Left forelimb (tissue), 1 donor: Measurements from ENCODE around the gene ASB4.
"Not testable (repeated sequence)": the region's sequence is repeated elsewhere in the genome, so short reads cannot be mapped to it uniquely, and the experiment has no call there.

Source experiments
- DNase-seq: peaks from one replicate; pipeline ENCODE4 v3.0.0-alpha.2; 2018; ENCODE audit warnings: low spot score

Gene ASB4

DNA sequence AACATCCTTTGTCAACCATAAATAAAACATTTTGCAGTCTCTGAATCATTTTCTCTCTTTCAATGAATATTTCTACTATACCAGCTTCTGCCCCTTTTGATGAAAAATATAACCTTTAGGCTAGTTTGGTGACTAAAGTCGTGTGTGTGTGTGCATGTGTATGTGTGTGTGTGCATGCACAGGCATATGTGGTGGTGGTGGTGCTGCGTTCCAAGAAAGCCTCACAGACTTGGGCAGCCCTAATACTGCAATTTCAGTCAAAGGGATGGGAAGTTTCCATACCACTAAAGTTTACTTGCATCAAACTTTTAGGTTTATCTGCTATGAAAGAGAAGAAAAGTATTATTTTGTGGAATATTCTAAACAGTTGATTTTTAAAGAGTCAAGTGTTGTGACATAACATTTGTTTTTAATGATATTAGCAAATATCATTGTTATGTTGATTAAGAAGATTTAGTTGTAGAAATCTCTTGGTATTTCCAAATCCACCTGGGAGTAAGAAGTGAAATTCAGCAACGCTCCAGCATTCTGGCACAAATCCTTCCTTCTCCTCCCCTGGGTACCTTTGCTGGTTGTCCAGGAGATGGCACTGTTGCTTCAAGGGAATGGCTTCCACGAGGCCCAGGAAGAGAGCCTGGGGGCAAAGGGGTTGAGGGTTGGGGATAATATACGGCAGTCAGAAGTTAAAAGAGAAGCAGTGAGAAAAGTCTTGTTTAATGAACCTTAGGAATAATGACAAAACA lies 41.5 kb downstream of the ASB4 start:
- DNase-seq: no peak

DNA sequence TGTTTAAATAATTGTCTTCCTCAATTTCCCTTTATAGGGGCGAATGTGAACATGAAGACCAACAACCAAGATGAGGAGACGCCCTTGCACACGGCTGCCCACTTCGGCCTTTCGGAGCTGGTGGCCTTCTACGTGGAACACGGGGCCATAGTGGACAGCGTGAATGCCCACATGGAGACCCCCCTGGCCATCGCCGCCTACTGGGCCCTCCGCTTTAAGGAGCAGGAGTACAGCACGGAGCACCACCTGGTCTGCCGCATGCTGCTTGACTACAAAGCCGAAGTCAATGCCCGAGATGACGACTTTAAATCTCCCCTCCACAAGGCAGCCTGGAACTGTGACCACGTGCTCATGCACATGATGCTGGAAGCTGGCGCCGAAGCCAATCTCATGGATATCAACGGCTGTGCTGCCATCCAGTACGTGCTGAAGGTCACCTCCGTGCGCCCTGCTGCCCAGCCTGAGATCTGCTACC lies 42.1 kb downstream of the ASB4 start:
- no peak for DNase-seq

DNA sequence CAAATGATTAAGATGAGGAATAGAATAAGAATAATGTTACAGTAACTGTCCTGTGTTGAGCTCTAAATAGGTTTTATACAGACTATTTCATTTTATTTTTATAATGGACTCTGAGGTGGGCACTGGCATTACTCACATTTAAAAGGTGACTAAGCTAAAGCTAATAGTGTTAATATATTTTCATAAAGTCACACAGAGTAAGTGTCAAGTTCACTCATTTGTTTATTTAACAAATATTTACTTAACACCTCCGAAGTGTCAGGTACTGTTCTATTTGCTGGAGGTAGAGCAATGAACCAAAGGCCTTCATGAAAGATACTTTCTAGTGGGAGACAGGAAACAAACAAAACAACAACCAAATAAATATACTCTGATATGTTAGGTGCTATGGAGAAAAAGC lies 44.0 kb downstream of the ASB4 start:
- DNase-seq: no peak

DNA sequence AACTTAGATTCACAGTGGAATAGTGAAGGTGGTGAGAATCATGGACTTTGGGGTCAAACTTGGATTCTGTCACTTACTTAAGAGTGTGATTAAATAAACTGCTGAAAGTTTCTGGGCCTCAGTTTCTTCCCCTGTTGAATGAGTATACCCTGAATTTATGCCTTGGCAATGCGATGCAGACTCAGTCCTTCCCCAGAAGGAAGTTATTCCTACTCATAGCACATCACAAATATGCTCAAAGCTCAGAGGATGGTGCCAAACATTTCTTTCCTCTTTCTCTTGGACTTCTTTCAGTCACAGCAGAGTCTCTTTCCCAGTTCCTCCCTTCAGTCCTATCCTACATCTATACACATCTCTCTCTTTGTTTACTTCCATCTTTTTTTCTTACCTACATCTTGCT lies 45.1 kb downstream of the ASB4 start:
- no peak for DNase-seq

DNA sequence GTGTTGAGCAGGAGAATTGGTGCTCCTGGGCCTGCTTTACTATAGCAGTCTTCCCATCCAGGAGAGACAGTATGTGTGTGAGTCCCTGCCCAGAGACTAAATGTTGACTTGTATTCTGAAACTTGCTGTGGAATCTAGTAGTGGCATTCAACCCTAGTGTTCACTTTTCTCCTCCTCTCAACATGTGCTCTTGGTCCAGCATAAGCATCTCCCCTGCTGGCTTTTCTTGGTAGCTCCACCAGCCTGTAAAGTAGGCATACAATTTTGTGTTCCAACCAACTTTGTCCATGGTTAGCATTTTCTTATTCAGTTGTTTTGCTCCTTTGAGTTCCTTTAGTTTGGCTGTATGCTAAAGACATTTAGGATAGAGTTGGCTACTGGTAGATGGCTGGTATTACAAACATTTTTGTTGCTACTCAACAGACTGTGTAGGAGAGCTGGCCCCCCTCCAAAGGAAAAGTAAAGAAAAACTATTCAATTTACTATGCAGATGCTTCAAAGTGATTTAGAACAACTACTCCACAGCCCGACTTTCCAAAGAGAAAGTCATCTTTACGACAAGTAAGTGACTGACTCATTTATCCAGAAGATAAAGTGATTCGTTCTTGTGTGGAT lies 46.0 kb downstream of the ASB4 start:
- DNase-seq: no peak

DNA sequence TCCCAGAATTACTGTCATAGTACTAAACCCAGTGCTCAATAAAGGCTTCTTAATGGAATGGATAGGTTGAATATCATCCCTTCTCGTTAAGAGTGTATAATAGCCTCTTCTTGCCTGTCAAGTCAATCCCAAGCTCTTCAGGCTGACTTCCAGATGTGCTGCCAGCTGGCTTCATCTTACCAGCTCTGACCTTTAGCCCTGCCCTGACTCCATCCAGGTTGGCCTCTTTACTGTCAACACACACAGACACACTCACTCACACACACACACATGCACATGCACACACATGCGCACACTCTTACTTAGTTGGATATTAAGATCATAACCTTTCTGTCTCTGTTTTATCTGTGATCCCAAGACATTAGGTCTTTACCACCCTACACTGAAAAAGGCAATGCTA lies 49.1 kb downstream of the ASB4 start:
- no peak for DNase-seq

DNA sequence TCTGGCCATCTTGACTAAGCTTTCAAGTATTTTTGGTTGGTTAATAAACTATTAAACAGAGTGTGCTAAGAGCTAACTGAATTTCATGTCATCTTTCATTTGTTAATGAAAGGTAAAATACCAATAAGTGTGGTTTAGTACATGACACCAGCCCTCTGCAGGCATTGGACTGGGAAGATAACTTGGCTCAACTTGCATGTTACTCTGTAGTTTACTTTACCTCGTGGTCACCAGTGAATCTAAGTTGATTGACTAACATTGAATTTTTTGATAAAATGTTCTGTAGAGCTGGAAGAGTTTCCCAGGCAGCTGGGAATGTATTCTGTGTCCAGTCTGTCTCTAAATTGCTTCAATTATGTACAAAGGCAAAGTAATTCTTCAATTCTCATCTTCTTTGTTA lies 49.9 kb downstream of the ASB4 start:
- DNase-seq: no peak

DNA sequence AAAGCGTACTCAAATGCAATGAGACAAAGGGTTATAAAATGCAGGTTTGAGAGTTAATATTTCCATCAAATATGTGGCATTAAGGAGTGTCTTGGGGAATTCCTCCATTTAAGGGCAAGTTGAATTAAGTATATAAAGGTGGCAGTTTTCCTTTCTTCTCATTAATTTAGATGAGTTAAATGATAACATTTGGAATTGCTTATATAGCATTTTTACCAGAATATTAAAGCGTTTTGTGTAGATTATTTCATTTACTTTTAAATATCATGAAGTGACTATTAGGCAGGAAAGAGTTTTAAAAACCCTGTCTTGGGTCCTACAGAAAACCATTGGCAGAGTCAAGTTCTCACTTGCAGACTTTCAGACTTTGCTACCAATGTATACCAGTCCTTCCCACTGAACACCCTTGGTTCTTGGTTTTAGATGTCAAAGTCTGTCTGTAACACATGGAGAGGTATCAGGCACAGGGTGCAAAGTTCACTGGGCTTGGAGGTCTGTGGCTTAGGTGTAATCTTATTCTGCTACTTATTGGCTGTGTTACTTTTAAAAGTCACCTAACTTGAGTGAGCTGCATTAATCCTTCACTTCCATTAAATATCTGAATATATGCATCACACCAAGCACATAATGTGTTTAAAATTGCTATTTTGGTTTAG lies 51.0 kb downstream of the ASB4 start:
- DNase-seq: no peak

DNA sequence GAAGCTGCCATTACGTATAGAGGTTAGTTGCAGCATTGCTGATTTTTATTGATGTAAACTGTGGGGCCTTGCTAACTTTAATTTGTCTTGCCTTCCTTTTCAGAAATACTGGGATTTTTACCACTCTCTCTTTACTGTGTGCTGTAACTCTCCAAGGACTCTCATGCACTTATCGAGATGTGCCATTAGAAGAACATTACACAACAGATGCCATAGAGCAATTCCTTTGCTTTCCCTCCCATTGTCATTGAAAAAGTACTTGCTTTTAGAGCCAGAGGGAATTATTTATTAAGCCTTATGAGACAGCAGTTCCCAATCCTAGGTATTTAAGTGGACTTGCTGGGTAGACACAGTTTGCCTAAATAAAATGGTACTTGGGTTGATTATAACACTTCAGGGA lies 51.7 kb downstream of the ASB4 start:
- no peak for DNase-seq

DNA sequence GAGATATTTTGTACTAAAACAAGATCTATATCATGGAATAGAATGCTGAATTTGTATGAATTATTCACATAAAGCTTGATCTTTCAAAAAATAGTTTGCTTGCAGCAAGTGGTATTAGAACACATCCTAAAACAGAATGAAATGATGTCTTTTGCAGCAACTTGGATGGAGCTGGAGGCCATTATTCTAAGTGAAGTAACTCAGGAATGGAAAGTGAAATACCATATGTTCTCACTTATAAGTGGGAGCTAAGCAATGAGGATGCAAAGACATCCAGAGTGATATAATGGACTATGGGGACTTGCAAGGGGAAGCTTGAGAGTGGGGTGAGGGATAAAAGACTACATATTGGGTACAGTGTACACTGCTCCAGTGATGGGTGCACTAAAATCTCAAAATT lies 53.7 kb downstream of the ASB4 start:
- DNase-seq: no peak

DNA sequence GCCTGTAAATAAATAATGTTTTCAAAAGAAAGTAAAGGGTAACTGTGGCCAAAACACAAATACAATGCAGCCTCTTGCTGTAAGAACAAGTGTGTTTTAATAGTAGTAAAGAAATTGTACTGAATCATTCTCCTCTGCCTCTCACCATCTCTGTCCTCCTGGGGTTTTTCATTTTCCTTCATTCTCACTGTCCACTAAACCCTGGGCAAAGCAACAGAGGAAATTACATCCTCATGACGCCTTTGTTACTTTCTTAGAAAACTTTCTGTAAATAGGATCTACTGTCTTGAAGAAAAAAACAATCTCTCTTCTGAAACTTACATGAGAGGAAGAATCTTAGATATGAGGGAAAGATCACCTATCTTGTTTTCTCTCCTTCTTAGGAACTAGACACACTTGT lies 54.6 kb downstream of the ASB4 start:
- no peak for DNase-seq

DNA sequence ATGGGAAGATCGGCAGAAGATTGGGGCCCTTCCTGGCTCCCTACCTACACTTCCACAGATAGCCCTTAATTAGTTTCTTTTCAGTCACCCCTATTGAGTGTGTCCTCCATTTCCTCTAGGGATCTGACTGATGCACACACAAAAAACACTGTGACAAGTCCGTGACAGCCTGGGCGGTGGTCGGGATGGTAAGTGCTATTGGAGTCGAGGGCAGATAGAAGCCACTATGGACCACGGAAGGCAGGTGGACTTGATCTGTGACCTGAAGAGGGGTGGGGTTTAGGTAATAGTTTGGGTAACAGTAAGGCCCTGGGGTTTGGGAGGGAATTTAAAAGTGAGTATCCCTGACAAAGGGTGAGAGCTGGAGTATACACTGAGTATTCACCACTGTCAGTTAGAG lies 57.6 kb downstream of the ASB4 start:
- DNase-seq: no peak

DNA sequence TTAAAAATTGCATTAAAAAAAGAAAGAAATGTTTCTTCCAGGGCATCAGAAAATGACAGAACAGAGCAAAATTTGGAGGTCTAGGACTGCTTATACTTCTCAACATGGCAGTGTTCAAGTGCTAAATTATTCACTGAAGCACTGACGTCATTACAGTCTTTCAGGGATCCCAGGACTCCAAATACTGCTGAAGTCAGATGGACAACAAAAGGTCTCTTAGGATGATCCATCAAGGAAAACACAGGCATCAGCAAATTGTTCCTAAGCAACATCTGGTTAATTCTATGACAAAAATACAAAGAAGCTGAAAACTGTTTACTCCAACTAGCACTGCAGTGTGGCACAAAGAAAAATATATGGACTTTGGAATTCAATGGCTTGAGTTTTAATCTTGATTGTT lies 58.4 kb downstream of the ASB4 start:
- DNase-seq: no peak

DNA sequence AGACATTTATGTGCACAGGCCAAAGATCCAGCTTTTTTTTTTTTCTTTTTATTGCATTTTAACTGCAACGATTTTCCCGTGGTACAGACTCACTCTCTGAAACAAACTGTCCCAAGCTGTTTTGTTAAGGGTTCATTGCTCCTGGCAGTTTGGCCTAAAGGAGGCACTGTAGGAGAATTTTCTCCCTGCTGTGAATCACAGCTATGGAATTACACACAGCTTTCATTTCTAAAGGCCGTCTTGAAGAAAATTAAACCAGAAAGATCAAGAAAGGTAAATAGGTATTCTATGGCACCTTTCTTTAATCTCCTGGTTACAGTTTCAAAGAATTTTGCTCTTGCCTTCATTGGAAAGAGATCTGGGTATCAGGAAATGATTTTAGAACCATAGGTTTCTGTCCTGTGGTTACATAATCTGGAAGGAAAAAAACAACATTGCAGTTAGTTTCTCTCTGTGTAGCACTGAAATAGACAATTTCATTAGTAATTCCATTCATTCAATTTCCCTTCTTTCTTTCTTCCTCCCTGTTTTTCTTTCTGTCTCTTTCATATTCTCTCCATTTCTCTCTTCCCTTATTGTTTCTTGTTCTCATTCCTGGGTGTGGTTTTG lies 59.4 kb downstream of the ASB4 start:
- DNase-seq: no peak

DNA sequence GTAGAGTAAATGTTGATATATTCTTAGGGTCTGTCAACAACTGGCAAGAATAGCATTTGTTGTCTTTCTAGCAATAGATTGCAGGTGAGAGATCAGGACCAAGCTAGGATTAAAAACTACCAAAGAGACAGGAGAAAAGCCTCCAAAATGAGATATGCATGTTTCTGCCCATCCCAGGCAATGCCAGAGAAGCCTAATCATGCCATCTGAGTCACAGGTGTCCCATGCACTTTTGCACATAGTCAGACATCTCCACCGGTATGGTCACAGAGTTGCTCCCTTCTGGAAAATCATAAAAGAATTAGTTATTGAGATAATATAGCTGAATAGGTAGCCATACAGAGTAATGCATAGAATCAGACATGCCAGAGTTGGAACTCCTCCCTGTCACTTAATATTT lies 59.9 kb downstream of the ASB4 start:
- no peak for DNase-seq

DNA sequence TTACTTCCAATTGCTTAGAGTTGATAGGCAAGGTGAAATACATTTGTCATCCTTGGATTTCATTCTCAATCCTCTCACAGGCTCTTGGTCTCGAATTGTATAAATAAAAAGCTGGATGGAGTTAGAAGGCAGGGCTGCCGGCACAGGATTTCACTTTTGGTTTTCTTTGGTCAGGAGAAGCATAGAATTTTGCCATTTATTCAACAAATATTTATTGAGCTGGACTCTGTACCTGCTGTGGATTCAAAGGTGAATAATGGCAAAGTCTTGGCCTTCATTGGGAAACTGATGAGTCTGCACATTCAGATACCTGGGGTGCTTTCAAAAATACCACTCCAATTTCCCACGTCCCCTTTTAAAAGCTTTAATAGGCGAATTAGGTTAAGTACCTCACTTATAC lies 60.9 kb downstream of the ASB4 start:
- DNase-seq: no peak

DNA sequence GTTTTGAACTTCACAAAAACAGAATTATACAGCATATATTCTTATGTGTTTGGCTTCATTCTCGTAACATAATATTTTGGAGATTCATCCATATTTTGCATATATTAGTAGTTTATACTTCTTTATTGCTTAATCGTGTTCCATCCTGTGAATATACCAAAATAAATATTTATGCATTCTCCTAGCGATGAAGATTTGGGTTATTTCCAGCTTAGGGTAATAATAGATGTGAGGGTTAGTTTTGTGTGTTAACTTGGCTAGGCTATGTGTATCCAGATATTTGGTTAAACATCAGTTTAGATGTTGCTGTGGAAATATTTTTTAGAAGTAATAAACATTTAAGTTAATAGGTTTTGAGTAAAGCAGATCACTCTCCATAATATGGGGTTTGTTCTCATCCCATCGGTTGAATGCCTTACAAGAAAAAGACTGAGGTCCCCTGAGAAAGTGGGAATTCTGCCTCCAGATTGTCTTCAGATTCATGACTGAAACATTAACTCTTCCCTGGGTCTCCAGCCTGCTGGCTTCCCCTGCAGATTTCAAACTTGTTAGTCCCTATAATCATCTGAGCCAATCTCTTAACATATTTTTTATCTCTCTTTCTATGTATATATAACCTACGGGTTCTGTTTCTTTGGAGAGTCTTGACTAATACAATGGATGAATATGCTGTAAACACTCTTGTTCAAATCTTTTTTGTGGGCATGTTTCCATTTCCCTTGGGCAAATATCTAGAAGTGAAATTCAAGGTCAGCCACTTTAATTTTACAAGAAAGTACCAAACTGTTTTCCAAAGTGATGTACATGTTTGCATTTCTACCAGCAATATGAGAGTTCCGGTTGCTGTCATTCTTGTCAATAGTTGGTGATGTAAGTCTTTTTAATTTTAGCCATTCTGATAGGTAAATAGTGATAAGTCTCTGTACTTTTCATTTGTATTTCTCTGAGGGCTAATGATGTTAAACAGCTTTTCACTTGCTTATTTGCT lies 61.9 kb downstream of the ASB4 start:
- no peak for DNase-seq

DNA sequence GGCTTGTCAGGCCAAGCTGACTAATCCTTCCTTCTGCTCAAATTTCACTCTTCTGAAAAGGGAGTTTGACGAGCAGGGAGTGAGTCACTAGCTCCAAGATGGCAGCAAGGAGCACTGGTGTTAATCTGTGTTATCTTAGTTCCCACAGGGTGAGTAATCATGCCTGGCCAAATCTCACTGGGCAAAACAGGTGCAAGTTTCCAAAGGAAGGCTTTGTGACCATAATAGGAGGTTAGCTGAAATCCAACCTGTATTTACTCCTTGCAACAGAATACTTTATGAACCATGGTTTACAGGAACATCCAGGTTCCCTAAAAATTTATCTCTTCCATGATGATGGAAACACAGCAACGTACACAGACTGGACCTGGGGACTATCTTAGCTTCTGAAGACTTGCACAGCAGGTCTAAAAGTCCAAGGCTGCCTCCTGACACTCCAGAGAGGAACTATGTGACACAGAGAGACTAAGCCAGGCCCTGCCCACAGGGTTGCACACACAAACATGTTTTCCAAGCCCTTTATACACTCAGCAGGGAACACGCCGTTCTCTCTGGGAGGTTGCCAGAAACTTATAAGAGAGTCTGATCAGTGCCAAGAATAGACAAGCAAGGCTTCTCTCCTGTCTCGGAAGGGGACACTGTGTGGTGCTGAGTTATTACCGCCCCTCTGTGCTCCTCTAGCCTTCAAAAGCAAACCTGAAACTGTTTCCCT lies 64.2 kb downstream of the ASB4 start:
- DNase-seq: peak; percentile 80

DNA sequence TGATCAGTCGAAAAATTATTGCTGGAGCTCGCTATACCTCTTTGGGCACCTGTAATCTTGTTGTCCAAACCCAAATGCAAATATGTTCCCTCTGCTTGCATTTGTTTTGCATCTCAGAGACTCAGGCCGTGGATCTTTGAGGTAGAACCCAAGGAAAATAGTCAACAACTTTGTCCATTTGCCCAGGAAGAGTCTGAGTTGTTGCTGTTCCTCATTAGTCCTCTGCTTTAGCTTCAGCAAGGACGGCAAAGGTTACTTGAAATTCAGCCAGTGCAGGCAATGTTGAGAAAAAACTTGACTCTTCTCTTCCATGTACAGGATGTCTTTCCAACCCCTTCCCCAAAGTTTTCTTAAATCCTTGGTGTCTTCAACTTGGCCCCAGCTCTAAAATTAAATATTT lies 64.8 kb downstream of the ASB4 start:
- DNase-seq: no peak

DNA sequence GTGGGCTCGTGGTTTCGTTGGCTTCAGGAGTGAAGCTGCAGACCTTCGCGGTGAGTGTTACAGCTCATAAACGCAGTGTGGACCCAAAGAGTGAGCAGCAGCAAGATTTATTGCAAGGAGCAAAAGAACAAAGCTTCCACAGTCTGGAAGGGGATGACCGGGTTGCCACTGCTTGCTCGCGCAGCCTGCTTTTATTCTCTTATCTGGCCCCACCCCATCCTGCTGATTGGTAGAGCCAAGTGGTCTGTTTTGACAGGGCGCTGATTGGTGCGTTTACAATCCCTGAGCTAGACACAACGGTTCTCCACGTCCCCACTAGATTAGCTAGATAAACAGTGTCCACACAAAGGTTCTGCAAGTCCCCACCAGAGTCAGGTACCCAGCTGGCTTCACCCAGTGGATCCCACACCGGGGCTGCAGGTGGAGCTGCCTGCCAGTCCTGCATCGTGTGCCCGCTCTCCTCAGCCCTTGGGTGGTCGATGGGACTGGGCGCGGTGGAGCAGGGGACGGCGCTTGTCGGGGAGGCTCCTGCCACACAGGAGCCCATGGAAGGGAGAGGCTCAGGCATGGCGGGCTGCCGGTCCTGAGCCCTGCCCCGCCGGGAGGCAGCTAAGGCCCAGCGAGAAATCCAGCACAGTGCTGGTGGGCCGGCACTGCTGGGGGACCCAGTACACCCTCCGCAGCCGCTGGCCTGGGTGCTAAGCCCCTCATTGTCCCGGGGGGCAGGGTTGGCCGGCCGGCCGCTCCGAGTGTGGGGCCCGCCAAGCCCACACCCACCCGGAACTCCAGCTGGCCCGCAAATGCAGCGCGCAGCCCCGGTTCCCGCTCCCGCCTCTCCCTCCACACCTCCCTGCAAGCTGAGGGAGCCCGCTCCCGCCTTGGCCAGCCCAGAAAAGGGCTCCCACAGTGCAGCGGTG lies 66.5 kb downstream of the ASB4 start:
- DNase-seq: not testable (repeated sequence)
